KMS-11 (cell line): ENCODE results near the gene CAMK4.

Source experiments
- H2AFZ ChIP-seq: fragments of 200-600 bp; sonication (generic); 2 replicates; pipeline ENCODE4 v1.6.1; 2016; ENCODE audit warnings: antibody characterized with exemption, mixed run types, low read depth
- H3K27ac ChIP-seq: fragments of 200-600 bp; sonication (generic); 2 replicates; pipeline ENCODE4 v1.6.1; 2016; ENCODE audit warnings: mild to moderate bottlenecking, mixed run types
- H3K27me3 ChIP-seq: fragments of 200-600 bp; sonication (generic); 2 replicates; pipeline ENCODE4 v1.6.1; 2017; ENCODE audit warnings: mild to moderate bottlenecking, low read depth, mixed run types, moderate library complexity; ENCODE audit not compliant: insufficient read depth
- H3K36me3 ChIP-seq: fragments of 200-600 bp; sonication (generic); 2 replicates; pipeline ENCODE4 v1.6.1; 2017; ENCODE audit warnings: mild to moderate bottlenecking, mixed run types; ENCODE audit not compliant: insufficient read depth
- H3K4me1 ChIP-seq: fragments of 200-600 bp; sonication (generic); 2 replicates; pipeline ENCODE4 v1.6.1; 2016; ENCODE audit warnings: mild to moderate bottlenecking, low read depth, mixed run types; ENCODE audit not compliant: poor library complexity, severe bottlenecking
- H3K4me2 ChIP-seq: fragments of 200-600 bp; sonication (generic); 2 replicates; pipeline ENCODE4 v1.7.0; 2016; ENCODE audit warnings: mild to moderate bottlenecking, mixed run types
- H3K4me3 ChIP-seq: fragments of 200-600 bp; sonication (generic); IDR thresholded peaks from 2 replicates; pipeline ENCODE4 v1.6.1; 2017; ENCODE audit warnings: low read depth, low read length, mixed read lengths; ENCODE audit not compliant: insufficient read depth
- H3K79me2 ChIP-seq: fragments of 200-600 bp; sonication (generic); 2 replicates; pipeline ENCODE4 v1.6.1; 2016; ENCODE audit warnings: low read depth, mixed run types; ENCODE audit not compliant: insufficient read depth
- H3K9ac ChIP-seq: fragments of 200-600 bp; sonication (generic); 2 replicates; pipeline ENCODE4 v1.6.1; 2016; ENCODE audit warnings: mild to moderate bottlenecking, mixed run types
- H4K20me1 ChIP-seq: fragments of 200-600 bp; sonication (generic); 2 replicates; pipeline ENCODE4 v1.6.1; 2016; ENCODE audit warnings: mild to moderate bottlenecking, mixed run types; ENCODE audit not compliant: insufficient read depth
- CTCF ChIP-seq: fragments of 200-600 bp; sonication (generic); conservative IDR thresholded peaks from 2 replicates; pipeline ENCODE4 v1.6.1; 2017; ENCODE audit warnings: low read depth, mild to moderate bottlenecking, antibody characterized with exemption, low read length, moderate library complexity, mixed read lengths

CAMK4 gene

GRCh38 chr5:111223787-111224560 is at the start of gene CAMK4:
CAMK4 (plus strand) TSS chr5:111224384; CDS start chr5:111224484, 100 bp downstream.
- Histone ChIP-seq H3K27me3 (peaks cover 19% of the 10 kb centered on the region), H3K4me1 (peaks cover 15% of the 10 kb centered on the region), H3K4me3 (no peak within 1 kb of the TSS), H3K36me3 (no peaks in the 10 kb centered on the region), H3K27ac (no peak within 1 kb of the TSS), H2AFZ (peak within 1 kb of the TSS; percentile 89), H3K9ac (peak within 1 kb of the TSS; percentile 10; the same call in 1 of the 2 replicates), H3K4me2 (peak within 1 kb of the TSS; percentile 84), H3K79me2 (no peaks in the 10 kb centered on the region), H4K20me1 (no peaks in the 10 kb centered on the region)
- no peak for TF ChIP-seq CTCF

GRCh38 chr5:111183064-111183463 is 41.1 kb upstream of the CAMK4 start:
- H4K20me1 ChIP-seq = no peaks in the 10 kb centered on the region
- TF ChIP-seq CTCF = no peak
- no peak overlapping the region for H3K27ac ChIP-seq

GRCh38 chr5:111187079-111187478 is 37.1 kb upstream of the CAMK4 start:
- H3K4me2 ChIP-seq = no peak overlapping the region
- no peaks in the 10 kb centered on the region for H3K36me3 ChIP-seq
- no peak for TF ChIP-seq CTCF
- no peak overlapping the region for H3K4me3 ChIP-seq
- no peaks in the 10 kb centered on the region for H3K79me2 ChIP-seq
- H3K27ac ChIP-seq = no peak overlapping the region
- no peaks in the 10 kb centered on the region for H4K20me1 ChIP-seq
- H3K9ac ChIP-seq = no peak overlapping the region
- no peak overlapping the region for H2AFZ ChIP-seq
- no peaks in the 10 kb centered on the region for H3K4me1 ChIP-seq
- H3K27me3 ChIP-seq = no peaks in the 10 kb centered on the region

More at GRCh38 chr5:111183064-111183463, 41.1 kb upstream of the CAMK4 start:
- Histone ChIP-seq H3K79me2 (no peaks in the 10 kb centered on the region), H3K27me3 (no peaks in the 10 kb centered on the region), H2AFZ (no peak overlapping the region), H3K4me1 (no peaks in the 10 kb centered on the region), H3K9ac (no peak overlapping the region), H3K4me3 (no peak overlapping the region), H3K36me3 (no peaks in the 10 kb centered on the region), H3K4me2 (no peak overlapping the region)

- Histone ChIP-seq H3K27ac (no peak overlapping the region), H2AFZ (no peak overlapping the region), H3K36me3 (no peaks in the 10 kb centered on the region), H3K4me2 (no peak overlapping the region), H3K79me2 (no peaks in the 10 kb centered on the region), H4K20me1 (no peaks in the 10 kb centered on the region), H3K9ac (no peak overlapping the region), H3K27me3 (no peaks in the 10 kb centered on the region), H3K4me1 (no peaks in the 10 kb centered on the region), H3K4me3 (no peak overlapping the region)
- no peak for TF ChIP-seq CTCF
Observed at GRCh38 chr5:111194053-111194452, 30.1 kb upstream of the CAMK4 start.
